SH-SY5Y (cell line): Measurements from ENCODE around the gene OGFOD3.

Experiments used
- GATA2 ChIP-seq: IDR thresholded peaks from 2 replicates; pipeline ENCODE4 v1.6.1; 2011; ENCODE audit warnings: mild to moderate bottlenecking, low read depth, low read length
- GATA3 ChIP-seq: IDR thresholded peaks from 2 replicates; pipeline ENCODE4 v1.6.1; 2011; ENCODE audit warnings: low read depth, mild to moderate bottlenecking, low read length, moderate library complexity

GRCh38 chr17:82390860-82391435 lies 27.4 kb downstream of the OGFOD3 start:
- TF ChIP-seq GATA3 (no peak), GATA2 (no peak)
